GM18868 (cell line): ENCODE data around the gene RNPEPL1.

Experiments used
- ATAC-seq: cut with Tn5 transposase; IDR thresholded peaks from one replicate; pipeline ENCODE4 v1.9.1; 2021; ENCODE audit warnings: mild to moderate bottlenecking, moderate library complexity; ENCODE audit not compliant: unreplicated experiment

RNPEPL1 gene

GRCh38 chr2:240589850-240590525 is 21.7 kb downstream of the RNPEPL1 start:
- no peak for ATAC-seq

- ATAC-seq: no peak
Observed at GRCh38 chr2:240590681-240591111, 22.4 kb downstream of the RNPEPL1 start.

- no peak for ATAC-seq
Observed at GRCh38 chr2:240591226-240591625, 22.9 kb downstream of the RNPEPL1 start.

- no peak for ATAC-seq
Observed at GRCh38 chr2:240591784-240592183, 23.5 kb downstream of the RNPEPL1 start.

GRCh38 chr2:240593026-240593702 is 24.9 kb downstream of the RNPEPL1 start:
- ATAC-seq: no peak

- no peak for ATAC-seq
Observed at GRCh38 chr2:240593703-240594451, 25.6 kb downstream of the RNPEPL1 start.

- ATAC-seq: no peak
Observed at GRCh38 chr2:240594511-240595380, 26.5 kb downstream of the RNPEPL1 start.

- ATAC-seq: no peak
Observed at GRCh38 chr2:240595381-240596079, 27.2 kb downstream of the RNPEPL1 start.

GRCh38 chr2:240596080-240596460 is 27.8 kb downstream of the RNPEPL1 start:
- no peak for ATAC-seq

- no peak for ATAC-seq
Observed at GRCh38 chr2:240596491-240596931, 28.2 kb downstream of the RNPEPL1 start.

GRCh38 chr2:240597054-240597418 is 28.8 kb downstream of the RNPEPL1 start:
- no peak for ATAC-seq

GRCh38 chr2:240597419-240598181 is 29.3 kb downstream of the RNPEPL1 start:
- ATAC-seq: no peak

GRCh38 chr2:240598311-240598911 is 30.1 kb downstream of the RNPEPL1 start:
- ATAC-seq: no peak

GRCh38 chr2:240599141-240599583 is 30.9 kb downstream of the RNPEPL1 start:
- no peak for ATAC-seq

- ATAC-seq: no peak
Observed at GRCh38 chr2:240600451-240600961, 32.2 kb downstream of the RNPEPL1 start.

GRCh38 chr2:240601061-240601830 is 33.0 kb downstream of the RNPEPL1 start:
- ATAC-seq: no peak

- ATAC-seq: no peak
Observed at GRCh38 chr2:240601831-240602160, 33.5 kb downstream of the RNPEPL1 start.
